Measurements from ENCODE around the gene TGFBR3.

DNA sequence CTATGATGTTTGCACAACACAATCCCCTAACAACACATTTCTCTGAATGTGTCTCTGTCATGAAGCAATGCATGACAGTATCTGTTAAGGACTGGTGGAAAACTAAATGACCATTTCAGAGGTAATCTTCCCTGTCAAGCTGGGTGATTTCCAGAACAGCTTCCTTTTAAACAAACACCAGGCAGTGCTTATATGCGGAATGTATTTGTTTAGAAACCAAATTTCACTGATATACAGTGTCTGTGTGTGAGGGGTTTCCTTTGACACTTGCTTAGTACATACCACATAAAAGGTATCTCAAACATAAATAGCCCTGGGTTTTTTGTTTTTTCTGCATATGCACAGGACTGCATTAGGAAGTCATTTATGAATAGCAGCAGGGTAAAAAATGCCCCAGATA lies 95.6 kb downstream of the TGFBR3 start:
- TF ChIP-seq BHLHE40 (IDR thresholded peaks at IDR 0.05; ENCODE audit: low read depth, low read length) (no peak), POLR2A (IDR thresholded peaks at IDR 0.05; ENCODE audit: low read depth, low read length) (no peak)
- TF ChIP-seq, protein P1, sequence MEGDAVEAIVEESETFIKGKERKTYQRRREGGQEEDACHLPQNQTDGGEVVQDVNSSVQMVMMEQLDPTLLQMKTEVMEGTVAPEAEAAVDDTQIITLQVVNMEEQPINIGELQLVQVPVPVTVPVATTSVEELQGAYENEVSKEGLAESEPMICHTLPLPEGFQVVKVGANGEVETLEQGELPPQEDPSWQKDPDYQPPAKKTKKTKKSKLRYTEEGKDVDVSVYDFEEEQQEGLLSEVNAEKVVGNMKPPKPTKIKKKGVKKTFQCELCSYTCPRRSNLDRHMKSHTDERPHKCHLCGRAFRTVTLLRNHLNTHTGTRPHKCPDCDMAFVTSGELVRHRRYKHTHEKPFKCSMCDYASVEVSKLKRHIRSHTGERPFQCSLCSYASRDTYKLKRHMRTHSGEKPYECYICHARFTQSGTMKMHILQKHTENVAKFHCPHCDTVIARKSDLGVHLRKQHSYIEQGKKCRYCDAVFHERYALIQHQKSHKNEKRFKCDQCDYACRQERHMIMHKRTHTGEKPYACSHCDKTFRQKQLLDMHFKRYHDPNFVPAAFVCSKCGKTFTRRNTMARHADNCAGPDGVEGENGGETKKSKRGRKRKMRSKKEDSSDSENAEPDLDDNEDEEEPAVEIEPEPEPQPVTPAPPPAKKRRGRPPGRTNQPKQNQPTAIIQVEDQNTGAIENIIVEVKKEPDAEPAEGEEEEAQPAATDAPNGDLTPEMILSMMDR (conservative IDR thresholded peaks at IDR 0.05; ENCODE audit: low read depth, low read length), result no peak
